Psoas muscle (tissue), 8 donors: ENCODE data around the gene KIF3A. TPM values are rescaled to one million over a fixed set of nuclear protein-coding genes. Genes with fewer than 3 reads are reported as not detected.

Source experiments
- ATAC-seq, 4 donors: fragments of 200-7000 bp; cut with Tn5 transposase; one replicate each; pipeline ENCODE4 v1.9.1; 2020; ENCODE audit warnings: moderate library complexity in 3 of 4, mild to moderate bottlenecking in 2 of 4
- DNase-seq, 2 donors: peaks; one replicate each; pipeline ENCODE4 v3.0.0-alpha.2; 2020
- H3K27ac ChIP-seq: fragments of 200-600 bp; one replicate; pipeline ENCODE4 v1.8.0; 2022
- H3K27me3 ChIP-seq, 3 donors: fragments of 200-600 bp in 1 of 3; one replicate each; pipeline versions ENCODE4 v1.6.1 to v1.8.0; 2013 to 2022; ENCODE audit warnings: low read length in 2 of 3, mild to moderate bottlenecking in 2 of 3, moderate library complexity in 1 of 3; ENCODE audit not compliant: insufficient read depth in 3 of 3
- H3K36me3 ChIP-seq, 2 donors: fragments of 200-600 bp in 1 of 2; one replicate each; pipeline versions ENCODE4 v1.6.1 to v1.8.0; 2013 to 2022; ENCODE audit warnings: low read depth in 1 of 2, mild to moderate bottlenecking in 1 of 2, moderate library complexity in 1 of 2; ENCODE audit not compliant: insufficient read depth in 1 of 2
- H3K4me1 ChIP-seq: fragments of 200-600 bp; one replicate; pipeline ENCODE4 v1.8.0; 2022
- H3K4me3 ChIP-seq: fragments of 200-600 bp; one replicate; pipeline ENCODE4 v1.8.0; 2022; ENCODE audit warnings: mild to moderate bottlenecking
- H3K9me3 ChIP-seq: fragments of 200-600 bp; one replicate; pipeline ENCODE4 v1.8.0; 2022
- WGBS, 3 donors: extraction: QIAGEN DNeasy Blood & Tissue Kit; methylation state at CpG; one replicate each; pipeline versions ENCODE4 v1.1.6 to v1.1.7; 2013; 5-methylcytosine and 5-hydroxymethylcytosine counted together
- intact Hi-C, 2 donors: fragments of 100-400 bp; cut with DNase I; formaldehyde crosslinking; loops; one replicate each; pipeline versions ENCODE4 v1.11.0 to v1.14.2; 2022
- polyA plus RNA-seq, 3 donors: library from polyadenylated mRNA; stranded (reverse); fragments of 200-250 nt; gene quantifications; one replicate each; pipeline ENCODE4 v1.2.3, GENCODE V29; 2013
- total RNA-seq, 4 donors: library from RNA; stranded (reverse); fragmentation: NEBNext Ultra II Directional in 2 of 4; extraction: Animal tissue kit (Norgen Biotek cat#: 25700) in 2 of 4; gene quantifications; one replicate each; pipeline versions ENCODE4 v1.2.1 to v1.2.4, GENCODE V29; 2021 to 2023
- TF ChIP-seq, protein P1 (sequence below): fragments of 200-600 bp; IDR thresholded peaks from one replicate; pipeline ENCODE4 v1.8.0; 2022; ENCODE audit warnings: antibody characterized with exemption
- donor health status: healthy with polysubstance abuse.
- donor health status: DM: no; HTN: no; CAD: no; lungs with moderate emphysema.
- donor health status: Bipolar disorder and iron deficiency.
- donor health status: healthy.
- donor health status: DM: yes; HTN: yes; CAD: no.
- donor health status: DM: no; HTN: no; CAD: no.
- donor health status: DM: no; HTN: no; CAD: no.
- donor health status: DM: yes; HTN: yes; CAD: no.

KIF3A gene
- total and polyA plus RNA-seq, 7 donors: 2.5 to 8.0 (median 4.3) TPM

DNA sequence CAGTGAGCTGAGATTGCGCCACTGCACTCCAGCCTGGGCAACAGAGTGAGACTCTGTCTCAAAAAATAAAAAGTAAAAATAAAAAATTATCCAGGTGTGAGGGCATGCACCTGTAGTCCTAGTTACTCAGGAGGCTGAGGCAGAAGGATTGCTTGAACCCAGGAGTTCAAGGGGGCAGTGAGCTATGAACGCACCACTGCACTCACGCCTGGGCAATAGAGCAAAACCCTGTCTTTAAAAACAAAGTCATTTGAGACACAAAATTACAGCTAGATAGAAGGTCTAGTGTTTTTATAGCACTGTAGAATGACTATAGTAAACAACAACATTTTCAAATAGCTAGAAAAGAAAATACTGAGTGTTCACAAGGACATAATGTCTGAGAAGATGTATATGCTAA lies 47.2 kb downstream of the KIF3A start:
- ATAC-seq: no peak

DNA sequence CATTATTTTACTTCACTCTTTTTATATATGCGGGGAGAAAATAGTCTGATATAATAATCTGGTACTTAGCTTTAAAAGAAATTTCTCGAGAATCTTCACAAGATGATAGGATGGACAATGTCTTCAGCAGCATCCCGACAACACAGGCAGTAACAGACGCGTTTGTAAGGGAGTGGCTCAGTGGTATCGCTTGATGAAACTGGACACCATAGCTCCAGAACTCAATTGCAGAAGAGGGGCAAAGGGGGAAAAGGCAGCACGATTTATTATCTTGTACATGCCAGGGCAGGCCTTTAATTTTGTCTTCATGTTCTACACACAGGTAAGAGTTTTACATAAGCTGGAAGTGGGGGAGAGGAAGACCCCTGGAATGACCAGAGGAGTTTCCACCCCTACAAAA lies 47.8 kb downstream of the KIF3A start:
- TF ChIP-seq, protein P1, sequence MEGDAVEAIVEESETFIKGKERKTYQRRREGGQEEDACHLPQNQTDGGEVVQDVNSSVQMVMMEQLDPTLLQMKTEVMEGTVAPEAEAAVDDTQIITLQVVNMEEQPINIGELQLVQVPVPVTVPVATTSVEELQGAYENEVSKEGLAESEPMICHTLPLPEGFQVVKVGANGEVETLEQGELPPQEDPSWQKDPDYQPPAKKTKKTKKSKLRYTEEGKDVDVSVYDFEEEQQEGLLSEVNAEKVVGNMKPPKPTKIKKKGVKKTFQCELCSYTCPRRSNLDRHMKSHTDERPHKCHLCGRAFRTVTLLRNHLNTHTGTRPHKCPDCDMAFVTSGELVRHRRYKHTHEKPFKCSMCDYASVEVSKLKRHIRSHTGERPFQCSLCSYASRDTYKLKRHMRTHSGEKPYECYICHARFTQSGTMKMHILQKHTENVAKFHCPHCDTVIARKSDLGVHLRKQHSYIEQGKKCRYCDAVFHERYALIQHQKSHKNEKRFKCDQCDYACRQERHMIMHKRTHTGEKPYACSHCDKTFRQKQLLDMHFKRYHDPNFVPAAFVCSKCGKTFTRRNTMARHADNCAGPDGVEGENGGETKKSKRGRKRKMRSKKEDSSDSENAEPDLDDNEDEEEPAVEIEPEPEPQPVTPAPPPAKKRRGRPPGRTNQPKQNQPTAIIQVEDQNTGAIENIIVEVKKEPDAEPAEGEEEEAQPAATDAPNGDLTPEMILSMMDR: no peak
- Histone ChIP-seq H3K4me1 (no peaks in the 10 kb centered on the region), H3K4me3 (no peak overlapping the region), H3K27me3 (no peaks in the 10 kb centered on the region), H3K9me3 (no peaks in the 10 kb centered on the region), H3K36me3 (no peaks in the 10 kb centered on the region), H3K27ac (no peak overlapping the region)
- DNase-seq: no peak
- intact Hi-C loops: no loop called here
- 56 to 74% (median 70%) methylated on average over 7 of the region's 7 CpGs for WGBS, 3 donors
- no peak for ATAC-seq

More for the DNA sequence above, 47.2 kb downstream of the KIF3A start:
- Histone ChIP-seq H3K36me3 (no peaks in the 10 kb centered on the region), H3K4me3 (no peak overlapping the region), H3K9me3 (no peaks in the 10 kb centered on the region), H3K27ac (no peak overlapping the region), H3K27me3 (no peaks in the 10 kb centered on the region), H3K4me1 (no peaks in the 10 kb centered on the region)
- DNase-seq: no peak
- WGBS, 3 donors: 90 to 97% (median 93%) methylated on average over 3 of the region's 3 CpGs
- intact Hi-C loops: no loop called here
- TF ChIP-seq, protein P1: no peak

DNA sequence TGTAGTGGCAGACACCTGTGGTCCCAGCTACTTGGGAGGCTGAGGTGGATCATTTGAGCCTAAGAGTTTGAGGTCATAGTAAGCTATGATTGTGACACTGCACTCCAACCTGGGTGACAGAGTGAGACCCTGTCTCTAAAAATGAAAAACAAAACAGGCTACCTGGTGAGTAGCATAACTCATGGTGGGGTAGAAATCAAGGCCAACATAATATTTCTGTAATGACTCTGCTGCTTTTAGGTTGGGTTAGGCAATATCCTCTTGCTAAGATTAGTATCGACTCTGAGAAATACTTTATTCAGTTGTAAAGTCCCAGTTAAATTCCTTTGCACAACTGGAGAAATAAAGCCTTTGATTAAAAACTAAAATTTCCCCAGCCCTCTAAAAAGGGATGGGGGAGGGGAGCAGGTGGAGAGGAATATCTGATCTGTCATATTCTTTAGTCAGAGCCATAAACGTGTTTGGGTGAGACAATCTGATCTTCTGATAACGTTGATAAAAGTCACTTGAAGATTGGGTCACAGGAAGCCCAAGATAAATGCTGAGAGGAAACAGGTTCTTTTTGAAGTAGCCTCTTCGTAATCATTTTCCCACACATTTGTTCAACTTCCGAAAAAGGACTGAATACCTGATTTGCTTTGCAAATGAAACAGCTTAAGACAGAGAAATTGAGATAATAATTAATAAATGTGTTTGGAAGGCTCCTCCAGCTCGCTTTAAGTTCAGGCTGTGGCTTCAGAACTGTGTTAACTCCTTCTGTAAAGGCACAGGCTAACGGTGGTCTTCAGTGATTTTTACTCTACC lies 48.6 kb downstream of the KIF3A start:
- Histone ChIP-seq H3K9me3 (no peaks in the 10 kb centered on the region), H3K4me3 (no peak overlapping the region), H3K27ac (no peak overlapping the region), H3K27me3 (no peaks in the 10 kb centered on the region), H3K36me3 (no peaks in the 10 kb centered on the region), H3K4me1 (no peaks in the 10 kb centered on the region)
- no peak for ATAC-seq
- TF ChIP-seq, protein P1: no peak
- no peak for DNase-seq
- intact Hi-C loops: no loop called here
- WGBS, 3 donors: 63 to 71% (median 71%) methylated on average over 7 of the region's 7 CpGs

DNA sequence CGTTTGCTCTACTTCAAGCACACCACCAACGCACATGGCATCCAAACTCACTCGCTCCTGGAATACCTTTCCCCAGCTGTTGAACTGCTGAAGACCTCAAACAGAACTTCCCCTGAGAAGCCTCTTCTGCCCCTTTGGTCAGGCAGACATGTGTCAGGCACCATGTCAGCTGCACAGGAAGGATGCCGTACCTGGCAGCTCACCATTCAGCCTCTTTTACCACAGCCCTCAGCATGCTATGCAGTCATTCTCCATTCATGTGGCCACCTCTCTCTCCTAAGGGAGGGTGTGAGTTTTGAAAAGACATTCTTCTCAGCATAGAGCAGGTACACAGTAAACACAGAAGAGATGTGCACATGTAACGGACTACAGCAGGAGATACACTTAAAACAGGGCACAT lies 49.4 kb downstream of the KIF3A start:
- WGBS, 3 donors: 89 to 95% (median 89%) methylated on average over 5 of the region's 5 CpGs
- no peak for DNase-seq
- no peak overlapping the region for H3K4me3 ChIP-seq
- no peaks in the 10 kb centered on the region for H3K36me3 ChIP-seq
- no peaks in the 10 kb centered on the region for H3K27me3 ChIP-seq
- intact Hi-C loops: no loop called here
- H3K27ac ChIP-seq: no peak overlapping the region
- no peaks in the 10 kb centered on the region for H3K9me3 ChIP-seq
- ATAC-seq: no peak
- TF ChIP-seq, protein P1: no peak
- no peaks in the 10 kb centered on the region for H3K4me1 ChIP-seq

DNA sequence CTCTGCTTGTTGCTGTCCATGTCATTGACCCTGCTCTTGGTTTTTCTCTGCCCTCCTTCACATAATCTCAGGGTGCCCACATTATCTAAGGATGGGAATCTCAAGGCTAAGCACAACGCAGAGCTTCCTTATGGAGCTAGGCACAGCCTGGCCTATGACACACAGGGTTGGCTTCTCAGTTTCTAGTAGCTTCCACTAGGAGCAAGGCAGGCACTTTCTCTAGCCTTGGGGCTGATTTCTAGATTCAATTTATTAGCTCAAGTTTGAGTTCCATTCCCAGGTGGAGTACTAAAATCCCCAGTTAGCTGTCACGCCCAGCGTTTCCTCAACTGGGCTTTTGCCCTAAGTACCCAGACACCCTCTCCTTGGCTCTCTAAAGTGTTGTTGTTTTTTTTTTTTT lies 51.2 kb downstream of the KIF3A start:
- Histone ChIP-seq H3K36me3 (no peaks in the 10 kb centered on the region), H3K27me3 (no peaks in the 10 kb centered on the region), H3K9me3 (no peaks in the 10 kb centered on the region), H3K4me1 (no peaks in the 10 kb centered on the region), H3K27ac (no peak overlapping the region), H3K4me3 (no peak overlapping the region)
- 92 to 94% (median 94%) methylated on average over 3 of the region's 3 CpGs for WGBS, 3 donors
- TF ChIP-seq, protein P1: no peak
- intact Hi-C loops: no loop called here
- no peak for ATAC-seq
- no peak for DNase-seq
